WTC11 (cell line): ENCODE measurements around the gene IL20RB. TPM values are rescaled to one million over a fixed set of nuclear protein-coding genes. Genes with fewer than 3 reads are reported as not detected.

Experiments used
- ATAC-seq: fragments of 200-7000 bp; cut with Tn5 transposase; 2 replicates; pipeline ENCODE4 v1.10.0; 2021; ENCODE audit warnings: mild to moderate bottlenecking, moderate library complexity
- CTCF ChIA-PET: fragments of 300-600 bp; sonication (Branson Sonifier 250); formaldehyde crosslinking; loops from one replicate; lab custom pipeline; 2021; ENCODE audit warnings: antibody characterized with exemption; lab: Charles Lee
- POLR2A ChIA-PET: fragments of 350-600 bp; sonication (Branson Sonifier 250); formaldehyde crosslinking; loops from one replicate; lab custom pipeline; 2021; ENCODE audit warnings: antibody characterized with exemption; lab: Charles Lee
- DNase-seq: peaks from one replicate; pipeline ENCODE4 v3.0.0; 2021; ENCODE audit warnings: low spot score
- H3K27ac Mint-ChIP-seq: 2 replicates; pipeline ENCODE4 v1.8.0; 2021; ENCODE audit warnings: mixed read lengths
- H3K27me3 Mint-ChIP-seq: 2 replicates; pipeline ENCODE4 v1.8.0; 2021; ENCODE audit warnings: low read depth, mild to moderate bottlenecking, moderate library complexity, mixed read lengths
- H3K36me3 Mint-ChIP-seq: 2 replicates; pipeline ENCODE4 v1.8.0; 2021; ENCODE audit warnings: mixed read lengths
- H3K4me1 Mint-ChIP-seq: 2 replicates; pipeline ENCODE4 v1.8.0; 2022; ENCODE audit warnings: mixed read lengths
- H3K4me3 Mint-ChIP-seq: 2 replicates; pipeline ENCODE4 v1.8.0; 2021; ENCODE audit warnings: mild to moderate bottlenecking, moderate library complexity, mixed read lengths
- H3K9me3 Mint-ChIP-seq: 2 replicates; pipeline ENCODE4 v1.8.0; 2021; ENCODE audit warnings: mixed read lengths
- AFF4 ChIP-seq: sonication (generic); formaldehyde crosslinking; IDR thresholded peaks from 2 replicates; pipeline ENCODE4 v1.8.1; 2023; ENCODE audit warnings: mild to moderate bottlenecking, missing genetic modification reagents, borderline replicate concordance
- E2F1 ChIP-seq: sonication (generic); formaldehyde crosslinking; IDR thresholded peaks from 2 replicates; pipeline ENCODE4 v1.8.0; 2022; ENCODE audit warnings: mild to moderate bottlenecking, missing genetic modification reagents
- E2F5 ChIP-seq: sonication (generic); formaldehyde crosslinking; IDR thresholded peaks from 2 replicates; pipeline ENCODE4 v1.8.1; 2022; ENCODE audit warnings: mild to moderate bottlenecking, moderate library complexity, missing genetic modification reagents
- EMX1 ChIP-seq: fragments of 250-450 bp; sonication (Bioruptor Pico); IDR thresholded peaks from 2 replicates; pipeline ENCODE4 v1.8.0; 2021; ENCODE audit warnings: mild to moderate bottlenecking
- ERG ChIP-seq: fragments of 250-450 bp; sonication (Bioruptor Pico); IDR thresholded peaks from 2 replicates; pipeline ENCODE4 v1.8.0; 2021; ENCODE audit warnings: mild to moderate bottlenecking
- FOXJ3 ChIP-seq: sonication (generic); formaldehyde crosslinking; IDR thresholded peaks from 2 replicates; pipeline ENCODE4 v1.9.0; 2021; ENCODE audit warnings: missing genetic modification reagents, mild to moderate bottlenecking, borderline replicate concordance
- FOXK1 ChIP-seq: sonication (generic); formaldehyde crosslinking; IDR thresholded peaks from 2 replicates; pipeline ENCODE4 v1.8.0; 2022; ENCODE audit warnings: mild to moderate bottlenecking, moderate library complexity, missing genetic modification reagents
- IRF1 ChIP-seq: sonication (generic); formaldehyde crosslinking; IDR thresholded peaks from 2 replicates; pipeline ENCODE4 v1.8.0; 2023; ENCODE audit warnings: missing genetic modification reagents
- JAZF1 ChIP-seq: fragments of 250-450 bp; sonication (Bioruptor Pico); IDR thresholded peaks from 2 replicates; pipeline ENCODE4 v1.9.0; 2021; ENCODE audit warnings: moderate library complexity, mild to moderate bottlenecking, inconsistent platforms
- KAT7 ChIP-seq: sonication (generic); formaldehyde crosslinking; IDR thresholded peaks from 2 replicates; pipeline ENCODE4 v1.8.1; 2023; ENCODE audit warnings: missing genetic modification reagents, mild to moderate bottlenecking, borderline replicate concordance
- MLX ChIP-seq: sonication (generic); formaldehyde crosslinking; IDR thresholded peaks from 2 replicates; pipeline ENCODE4 v1.8.1; 2023; ENCODE audit warnings: mild to moderate bottlenecking, missing genetic modification reagents, moderate library complexity
- NFE2L1 ChIP-seq: sonication (generic); formaldehyde crosslinking; IDR thresholded peaks from 2 replicates; pipeline ENCODE4 v1.8.1; 2023; ENCODE audit warnings: missing genetic modification reagents
- RORB ChIP-seq: fragments of 250-450 bp; sonication (Bioruptor Pico); IDR thresholded peaks from 2 replicates; pipeline ENCODE4 v1.9.0; 2021; ENCODE audit warnings: mild to moderate bottlenecking
- TEAD1 ChIP-seq: sonication (generic); formaldehyde crosslinking; IDR thresholded peaks from 2 replicates; pipeline ENCODE4 v1.8.0; 2022; ENCODE audit warnings: mild to moderate bottlenecking, missing genetic modification reagents
- ZNF423 ChIP-seq: fragments of 250-450 bp; sonication (Bioruptor Pico); IDR thresholded peaks from 2 replicates; pipeline ENCODE4 v2.1.2; 2022; ENCODE audit warnings: mild to moderate bottlenecking, moderate library complexity
- ZNF512 ChIP-seq: sonication (generic); formaldehyde crosslinking; IDR thresholded peaks from 2 replicates; pipeline ENCODE4 v1.8.1; 2022; ENCODE audit warnings: missing genetic modification reagents, borderline replicate concordance
- ZNF532 ChIP-seq: fragments of 250-450 bp; sonication (Bioruptor Pico); IDR thresholded peaks from 2 replicates; pipeline ENCODE4 v1.9.0; 2021; ENCODE audit warnings: mild to moderate bottlenecking, borderline replicate concordance
- total RNA-seq: library from RNA; stranded (reverse); gene quantifications from 3 replicates; pipeline ENCODE4 v1.2.3, GENCODE V29; 2021

The IL20RB gene
- total RNA-seq, 1 experiment from 2014 or later: 2.3 TPM

GRCh38 chr3:137046747-137047146 lies 89.0 kb downstream of the IL20RB start:
- POLR2A ChIA-PET: no interaction called here
- H3K9me3 Mint-ChIP-seq: peaks cover 2% of the 10 kb centered on the region; the same call in 1 of the 2 replicates
- peaks cover 37% of the 10 kb centered on the region for H3K4me1 Mint-ChIP-seq
- ATAC-seq: peak; percentile 29; the same call in 1 of the 2 replicates
- H3K27ac Mint-ChIP-seq: no peak overlapping the region
- DNase-seq: no peak
- CTCF ChIA-PET: interaction anchor here (0.9 to 1.5 kb wide), 4 partner anchors 11 to 59 kb away, joined by 3 to 11 read pairs (median 6); no protein-coding TSS in a partner anchor
- TF ChIP-seq JAZF1 (CRISPR knock-in tag) (no peak), RORB (CRISPR knock-in tag) (no peak), ZNF423 (CRISPR knock-in tag) (no peak), IRF1 (CRISPR knock-in tag) (no peak), E2F5 (CRISPR knock-in tag) (no peak), MLX (CRISPR knock-in tag) (no peak), KAT7 (CRISPR knock-in tag) (no peak), ZNF532 (no peak), NFE2L1 (CRISPR knock-in tag) (no peak)
- no peak overlapping the region for H3K4me3 Mint-ChIP-seq
- no peaks in the 10 kb centered on the region; the same call in 1 of the 2 replicates for H3K27me3 Mint-ChIP-seq
- H3K36me3 Mint-ChIP-seq: no peaks in the 10 kb centered on the region

- H3K27me3 Mint-ChIP-seq: no peaks in the 10 kb centered on the region; the same call in 1 of the 2 replicates
- H3K4me3 Mint-ChIP-seq: no peak overlapping the region
- TF ChIP-seq TEAD1 (peak; percentile 28; the same call in 1 of the 2 replicates), ZNF512 (CRISPR knock-in tag) (no peak)
- ATAC-seq: peak; percentile 89
- peaks cover 4% of the 10 kb centered on the region for H3K9me3 Mint-ChIP-seq
- CTCF ChIA-PET: interaction anchor here (0.9 to 1.5 kb wide), 4 partner anchors 12 to 59 kb away, joined by 3 to 11 read pairs (median 6); no protein-coding TSS in a partner anchor
- no peak for DNase-seq
- POLR2A ChIA-PET: interaction anchor here (0.5 kb wide), 1 partner anchor 832 kb away, joined by 3 read pairs; no protein-coding TSS in a partner anchor
- peaks cover 32% of the 10 kb centered on the region for H3K4me1 Mint-ChIP-seq
- no peaks in the 10 kb centered on the region for H3K36me3 Mint-ChIP-seq
- 0 out of 2 replicates have a peak overlapping the region, but pooled peaks have one; percentile 12 for H3K27ac Mint-ChIP-seq
Measured at GRCh38 chr3:137047240-137047639, 89.5 kb downstream of the IL20RB start.

- H3K4me3 Mint-ChIP-seq: no peak overlapping the region
- ATAC-seq (no peak), DNase-seq (no peak)
- no peaks in the 10 kb centered on the region for H3K27me3 Mint-ChIP-seq
- H3K4me1 Mint-ChIP-seq: peaks cover 33% of the 10 kb centered on the region
- H3K27ac Mint-ChIP-seq: no peak overlapping the region
- peaks cover 6% of the 10 kb centered on the region for H3K9me3 Mint-ChIP-seq
- no peaks in the 10 kb centered on the region for H3K36me3 Mint-ChIP-seq
- POLR2A ChIA-PET: no interaction called here
- CTCF ChIA-PET: no interaction called here
- TF ChIP-seq E2F1 (CRISPR knock-in tag) (no peak), FOXJ3 (CRISPR knock-in tag) (no peak), ERG (CRISPR knock-in tag) (no peak), EMX1 (CRISPR knock-in tag) (no peak), FOXK1 (CRISPR knock-in tag) (no peak), AFF4 (CRISPR knock-in tag) (no peak)
Measured at GRCh38 chr3:137050281-137050680, 92.5 kb downstream of the IL20RB start.
